GM21367 (cell line): ENCODE measurements around the gene MMD2.
"Not testable (repeated sequence)": the region's sequence is repeated elsewhere in the genome, so short reads cannot be mapped to it uniquely, and the experiment has no call there.

Experiments used
- ATAC-seq: cut with Tn5 transposase; IDR thresholded peaks from one replicate; pipeline ENCODE4 v1.9.1; 2021; ENCODE audit not compliant: unreplicated experiment

MMD2 gene, protein sequence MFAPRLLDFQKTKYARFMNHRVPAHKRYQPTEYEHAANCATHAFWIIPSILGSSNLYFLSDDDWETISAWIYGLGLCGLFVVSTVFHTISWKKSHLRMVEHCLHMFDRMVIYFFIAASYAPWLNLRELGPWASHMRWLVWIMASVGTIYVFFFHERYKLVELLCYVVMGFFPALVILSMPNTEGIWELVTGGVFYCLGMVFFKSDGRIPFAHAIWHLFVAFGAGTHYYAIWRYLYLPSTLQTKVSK

GRCh38 chr7:4958477-4959301, at the start of gene MMD2:
Gene MMD2, minus strand, starts transcription at chr7:4959187. Its CDS starts 170 bp downstream, at chr7:4959017.
- no peak for ATAC-seq

DNA sequence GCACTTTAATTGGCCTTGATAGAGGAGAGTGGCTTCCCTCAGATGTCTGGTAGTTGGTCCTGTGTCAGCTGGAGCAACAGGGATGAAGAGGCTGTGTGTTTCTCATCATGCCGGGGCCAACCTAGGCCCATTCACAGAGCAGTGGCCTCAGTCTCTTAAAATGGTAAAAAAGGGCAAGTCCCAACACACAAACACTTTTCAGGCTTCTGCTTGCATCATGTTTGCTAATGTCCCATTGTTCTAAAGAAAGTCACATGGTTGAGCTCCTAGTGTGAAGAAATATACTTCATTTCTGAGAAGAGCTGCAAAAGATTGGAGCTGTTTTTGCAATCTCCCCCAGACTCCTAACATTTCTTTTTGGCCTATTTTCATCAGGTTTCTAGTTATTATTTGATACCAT, 46.1 kb upstream of the MMD2 start:
- ATAC-seq: no peak

DNA sequence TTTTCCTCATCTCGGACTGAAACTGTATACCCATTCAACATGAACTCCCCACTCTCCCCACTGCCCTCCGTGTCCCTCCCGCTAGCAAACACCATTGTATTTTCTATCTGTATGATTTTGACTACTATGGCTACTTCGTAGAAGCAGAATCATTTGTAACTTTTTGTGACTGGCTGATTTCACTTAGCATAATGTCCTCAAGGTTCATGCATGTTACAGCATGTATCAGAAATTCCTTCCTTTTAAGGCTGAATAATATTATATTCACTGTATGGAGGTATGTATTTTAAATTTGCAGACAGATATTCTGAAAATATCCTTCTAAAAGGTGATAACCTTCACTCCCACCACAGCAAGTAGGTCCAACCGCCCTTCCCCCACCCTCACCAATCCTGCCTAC, 42.9 kb upstream of the MMD2 start:
- no peak for ATAC-seq

GRCh38 chr7:5001003-5001402, 42.0 kb upstream of the MMD2 start:
- no peak for ATAC-seq

- no peak for ATAC-seq
These were observed 40.5 kb upstream of the MMD2 start for GRCh38 chr7:4999369-4999950.

- no peak for ATAC-seq
These were observed 39.9 kb upstream of the MMD2 start for GRCh38 chr7:4998910-4999309.

DNA sequence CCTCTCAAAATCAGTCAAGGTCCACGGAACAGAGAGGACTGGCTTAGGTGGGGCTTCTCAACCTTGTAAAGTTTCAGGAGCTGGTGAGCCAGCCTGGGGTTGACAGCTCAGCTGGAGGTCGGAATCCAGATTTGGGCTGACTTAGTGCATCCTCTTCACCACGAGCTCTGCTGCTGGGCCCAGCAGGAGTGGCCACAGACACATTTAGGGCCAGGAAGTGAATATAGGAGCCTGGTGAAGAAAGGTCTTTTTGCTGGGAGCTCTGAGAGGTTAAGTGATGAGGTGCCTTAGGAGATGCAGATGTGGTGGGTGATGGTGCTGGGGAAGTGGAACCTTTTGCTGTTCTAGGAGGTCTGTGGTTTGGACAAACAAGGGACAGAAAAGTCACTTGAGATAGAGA, 39.3 kb upstream of the MMD2 start:
- ATAC-seq: no peak

- no peak for ATAC-seq
These were observed 37.8 kb upstream of the MMD2 start for GRCh38 chr7:4996696-4997222.

DNA sequence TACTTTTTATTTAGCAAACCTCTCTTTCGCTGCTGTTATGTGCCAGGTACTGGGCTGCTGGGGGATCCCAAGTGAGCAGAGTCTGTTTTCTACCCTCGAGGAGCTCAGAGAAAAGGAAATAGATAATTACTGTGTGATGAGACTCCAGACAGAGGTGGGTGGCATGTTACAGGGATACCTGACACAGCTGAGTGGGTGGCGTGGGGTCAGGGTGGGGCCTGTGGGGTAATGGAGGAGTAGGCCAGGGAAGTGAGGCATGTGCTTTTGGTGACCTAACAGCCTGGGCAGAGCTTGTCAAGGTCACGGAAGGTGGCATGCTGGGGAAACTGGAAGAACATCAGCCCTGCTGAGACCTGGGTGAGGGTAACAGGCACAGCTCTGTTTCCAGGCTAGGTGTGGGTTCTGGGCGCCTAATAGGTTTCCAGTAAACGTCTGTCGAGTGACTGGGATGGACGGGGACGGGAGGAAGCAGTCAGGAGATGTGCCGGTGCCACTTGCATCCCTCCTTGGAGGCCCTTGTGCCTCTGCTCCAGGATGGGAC, 36.5 kb upstream of the MMD2 start:
- no peak for ATAC-seq

DNA sequence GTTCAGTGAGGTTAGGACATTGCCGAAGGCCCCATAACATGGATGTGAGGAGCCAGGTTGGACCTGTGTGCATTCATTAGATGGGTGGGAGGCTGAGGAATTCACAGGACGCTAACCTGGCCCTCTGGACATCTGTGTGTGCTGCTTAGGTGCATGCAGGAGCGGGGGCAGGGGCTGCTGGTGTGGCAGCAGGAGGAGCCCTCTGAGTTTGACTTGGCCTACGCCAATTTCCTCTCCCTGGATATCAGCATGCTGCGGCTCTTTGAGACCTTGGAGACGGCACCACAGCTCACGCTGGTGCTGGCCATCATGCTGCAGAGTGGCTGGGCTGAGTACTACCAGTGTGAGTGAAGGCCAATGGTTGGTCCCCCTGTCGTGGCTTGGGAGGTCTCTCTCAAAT, 34.5 kb upstream of the MMD2 start:
- no peak for ATAC-seq

DNA sequence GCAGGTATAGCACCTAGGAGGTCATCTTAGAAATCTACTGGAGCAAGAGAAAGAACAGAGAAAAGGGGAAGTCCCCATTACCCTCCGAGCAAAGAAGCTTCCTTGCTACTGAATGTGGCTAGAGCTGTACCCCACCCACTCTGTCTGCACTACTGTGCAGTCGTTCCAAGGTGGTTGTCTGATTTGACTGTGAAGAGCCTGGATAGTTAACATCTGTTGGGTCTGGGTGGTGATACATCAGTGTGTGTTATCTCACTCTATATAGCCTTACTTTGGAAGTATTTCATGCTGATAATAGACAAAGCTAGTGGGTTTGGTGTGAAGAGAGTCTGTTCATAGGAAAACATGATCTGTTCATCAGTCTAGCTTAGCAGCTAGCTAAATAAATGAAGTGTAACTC, 23.8 kb upstream of the MMD2 start:
- peak; percentile 77 for ATAC-seq

GRCh38 chr7:4981295-4981890, 22.4 kb upstream of the MMD2 start:
- not testable (repeated sequence) for ATAC-seq

- not testable (repeated sequence) for ATAC-seq
These were observed 16.6 kb upstream of the MMD2 start for GRCh38 chr7:4975626-4976025.

DNA sequence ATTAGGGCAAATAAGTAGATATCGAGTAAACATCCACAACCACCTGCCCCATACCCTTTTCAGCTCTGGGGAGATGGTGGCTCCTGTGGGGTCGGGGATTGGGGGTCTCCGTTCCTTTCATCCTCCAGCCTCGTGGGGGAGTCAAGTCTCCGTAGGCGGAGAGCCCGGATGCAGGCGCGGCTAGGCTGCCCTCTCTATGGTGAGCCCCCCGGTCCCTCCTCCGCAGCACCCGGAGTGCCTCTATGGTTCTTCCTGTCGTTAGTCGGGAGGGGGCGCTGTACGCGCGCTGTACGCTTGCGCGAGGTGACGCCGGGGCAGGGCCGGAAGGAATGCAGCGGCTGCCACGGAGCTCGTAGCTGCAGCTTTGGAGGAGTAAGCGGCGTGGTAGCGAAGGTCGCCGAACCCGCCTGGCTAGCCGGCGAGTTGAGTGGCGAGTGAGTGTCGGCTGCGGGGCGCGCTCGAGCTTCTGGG, 14.8 kb upstream of the MMD2 start:
- peak; percentile 92 for ATAC-seq

GRCh38 chr7:4972446-4972845, 13.5 kb upstream of the MMD2 start:
- not testable (repeated sequence) for ATAC-seq

- no peak for ATAC-seq
These were observed 6.5 kb upstream of the MMD2 start for GRCh38 chr7:4965295-4966022.

GRCh38 chr7:4964506-4964905, 5.5 kb upstream of the MMD2 start:
- no peak for ATAC-seq

DNA sequence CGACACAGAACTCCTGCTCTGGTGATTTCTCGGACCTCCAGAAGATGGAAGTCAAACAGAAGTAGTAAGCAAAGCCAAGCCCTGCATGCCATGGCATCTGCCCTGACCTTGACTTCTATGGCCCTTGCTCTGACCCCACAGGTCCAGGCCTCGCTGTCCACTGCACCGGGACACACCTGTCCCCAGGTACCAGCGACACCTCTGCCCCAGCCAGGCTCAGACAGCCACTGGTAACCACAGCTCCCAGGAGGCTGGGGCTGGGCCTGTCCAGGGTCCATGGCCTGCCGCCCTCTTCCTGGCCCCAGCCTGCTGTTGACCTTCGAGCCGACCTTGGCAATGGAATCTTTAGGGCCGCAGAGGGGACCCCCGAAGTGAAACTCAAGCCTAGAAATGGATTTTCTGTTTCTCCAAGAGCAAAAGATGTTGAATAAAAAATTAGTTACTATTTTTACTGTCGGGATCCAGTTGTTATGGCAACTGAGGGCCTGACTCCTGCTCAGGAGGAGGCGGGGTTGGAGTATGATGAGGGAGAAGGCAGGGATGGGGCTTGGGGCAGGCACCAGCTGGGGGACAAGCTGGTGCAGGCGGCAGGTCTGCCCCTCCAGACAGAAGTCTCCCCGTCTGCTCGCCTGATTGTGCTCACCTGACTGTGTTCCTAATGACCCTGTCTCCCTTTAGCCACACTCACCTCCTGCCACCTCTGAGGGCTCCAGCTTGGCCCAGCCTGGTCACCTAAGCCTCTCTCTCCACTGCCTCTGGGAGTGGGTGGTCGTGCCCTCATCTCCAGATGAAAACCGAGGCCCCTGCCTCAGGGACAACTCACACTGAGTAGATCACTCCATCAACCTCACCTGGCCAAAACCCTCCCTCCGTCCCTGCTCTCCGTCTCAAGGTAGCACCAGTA, 4.1 kb upstream of the MMD2 start:
- ATAC-seq: no peak

GRCh38 chr7:4960363-4960762, 1.4 kb upstream of the MMD2 start:
- ATAC-seq: no peak
